Neural crest cell (in vitro differentiated cells): ENCODE results near the gene TTLL11. TPM values are rescaled to one million over a fixed set of nuclear protein-coding genes. Genes with fewer than 3 reads are reported as not detected.

ENCODE experiments used
- DNase-seq: peaks from one replicate; pipeline ENCODE4 v3.0.0; 2021; ENCODE audit warnings: low read depth, mixed read lengths, low spot score
- H3K27ac Mint-ChIP-seq: one replicate; pipeline ENCODE4 v1.8.0; 2021; ENCODE audit warnings: mild to moderate bottlenecking, mixed read lengths; ENCODE audit not compliant: unreplicated experiment
- H3K27me3 Mint-ChIP-seq: 2 replicates; pipeline ENCODE4 v1.8.0; 2021; ENCODE audit warnings: low read depth, mild to moderate bottlenecking, mixed read lengths
- H3K36me3 Mint-ChIP-seq: 2 replicates; pipeline ENCODE4 v1.8.0; 2021; ENCODE audit warnings: low read depth, mild to moderate bottlenecking, mixed read lengths
- H3K4me1 Mint-ChIP-seq: 2 replicates; pipeline ENCODE4 v1.8.0; 2021; ENCODE audit warnings: mixed read lengths
- H3K4me3 Mint-ChIP-seq: one replicate; pipeline ENCODE4 v1.8.0; 2021; ENCODE audit warnings: mild to moderate bottlenecking, mixed read lengths
- H3K9me3 Mint-ChIP-seq: 2 replicates; pipeline ENCODE4 v1.8.0; 2021; ENCODE audit warnings: mixed read lengths
- CTCF ChIP-seq: fragments of 200-600 bp; sonication (generic); conservative IDR thresholded peaks from 2 replicates; pipeline ENCODE4 v1.5.0; 2021; ENCODE audit warnings: antibody characterized with exemption, mild to moderate bottlenecking
- total RNA-seq: library from RNA; stranded (reverse); gene quantifications from 2 replicates; pipeline ENCODE4 v1.2.1, GENCODE V29; 2021

Gene TTLL11
- total RNA-seq, 1 donor from 2014 or later, result 9.1 TPM

GRCh38 chr9:121827251-121827967 is 265.7 kb downstream of the TTLL11 start:
- H3K36me3 Mint-ChIP-seq, result no peaks in the 10 kb centered on the region
- no peaks in the 10 kb centered on the region for H3K27me3 Mint-ChIP-seq
- no peaks in the 10 kb centered on the region for H3K4me1 Mint-ChIP-seq
- H3K4me3 Mint-ChIP-seq, result no peak overlapping the region
- DNase-seq, result no peak
- no peak overlapping the region for H3K27ac Mint-ChIP-seq
- H3K9me3 Mint-ChIP-seq, result no peaks in the 10 kb centered on the region
- TF ChIP-seq CTCF, result no peak

- DNase-seq, result no peak
- Mint-ChIP-seq H3K9me3 (no peaks in the 10 kb centered on the region), H3K4me3 (no peak overlapping the region), H3K27ac (no peak overlapping the region), H3K36me3 (no peaks in the 10 kb centered on the region), H3K4me1 (no peaks in the 10 kb centered on the region), H3K27me3 (no peaks in the 10 kb centered on the region)
- no peak for TF ChIP-seq CTCF
Observed at GRCh38 chr9:121826711-121827110, 266.4 kb downstream of the TTLL11 start.

GRCh38 chr9:121825031-121825691 is 267.9 kb downstream of the TTLL11 start:
- Mint-ChIP-seq H3K9me3 (no peaks in the 10 kb centered on the region), H3K27me3 (no peaks in the 10 kb centered on the region), H3K27ac (no peak overlapping the region), H3K36me3 (no peaks in the 10 kb centered on the region), H3K4me3 (no peak overlapping the region), H3K4me1 (peaks cover 8% of the 10 kb centered on the region)
- TF ChIP-seq CTCF, result no peak
- DNase-seq, result no peak

GRCh38 chr9:121824651-121825030 is 268.5 kb downstream of the TTLL11 start:
- Mint-ChIP-seq H3K4me1 (peaks cover 13% of the 10 kb centered on the region), H3K9me3 (no peaks in the 10 kb centered on the region)

More at GRCh38 chr9:121824651-121825030, 268.5 kb downstream of the TTLL11 start:
- Mint-ChIP-seq H3K27me3 (no peaks in the 10 kb centered on the region), H3K36me3 (no peaks in the 10 kb centered on the region), H3K27ac (no peak overlapping the region), H3K4me3 (no peak overlapping the region)
- TF ChIP-seq CTCF, result no peak
- DNase-seq, result no peak
